ENCODE measurements around the gene CDKAL1.

DNA sequence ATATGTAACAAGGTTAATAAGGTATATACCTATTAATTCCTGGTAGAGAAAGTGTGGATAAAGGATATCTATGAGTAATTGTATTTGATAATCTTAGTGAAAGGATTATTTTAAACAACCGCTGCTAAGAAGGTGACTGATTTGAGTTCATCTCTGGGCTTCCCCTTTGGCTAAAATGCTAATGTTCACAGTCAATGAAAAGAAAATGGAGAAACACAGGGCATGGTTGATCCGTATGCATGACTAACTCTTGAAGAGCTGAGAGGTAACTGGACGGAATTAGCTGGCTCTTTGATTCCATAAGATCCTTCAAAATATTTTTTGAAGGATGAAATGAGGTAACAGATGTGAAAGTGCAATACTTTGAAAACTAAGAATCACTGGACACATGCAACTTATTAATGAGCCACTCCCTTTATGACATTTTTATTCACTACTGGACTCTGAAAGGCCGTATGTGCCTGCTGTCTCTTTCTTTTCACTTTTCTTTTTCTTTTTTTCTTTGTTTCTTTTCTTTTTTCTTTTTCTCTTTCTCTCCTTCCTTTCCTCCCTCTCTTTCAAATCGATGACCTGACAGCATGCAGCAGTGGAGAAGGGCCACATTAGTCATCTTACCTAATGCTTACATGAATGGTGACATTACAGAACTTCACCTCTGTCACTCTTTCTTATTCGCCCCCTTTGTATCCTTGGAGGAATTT lies 464.6 kb downstream of the CDKAL1 start:
- TF ChIP-seq, protein P1, sequence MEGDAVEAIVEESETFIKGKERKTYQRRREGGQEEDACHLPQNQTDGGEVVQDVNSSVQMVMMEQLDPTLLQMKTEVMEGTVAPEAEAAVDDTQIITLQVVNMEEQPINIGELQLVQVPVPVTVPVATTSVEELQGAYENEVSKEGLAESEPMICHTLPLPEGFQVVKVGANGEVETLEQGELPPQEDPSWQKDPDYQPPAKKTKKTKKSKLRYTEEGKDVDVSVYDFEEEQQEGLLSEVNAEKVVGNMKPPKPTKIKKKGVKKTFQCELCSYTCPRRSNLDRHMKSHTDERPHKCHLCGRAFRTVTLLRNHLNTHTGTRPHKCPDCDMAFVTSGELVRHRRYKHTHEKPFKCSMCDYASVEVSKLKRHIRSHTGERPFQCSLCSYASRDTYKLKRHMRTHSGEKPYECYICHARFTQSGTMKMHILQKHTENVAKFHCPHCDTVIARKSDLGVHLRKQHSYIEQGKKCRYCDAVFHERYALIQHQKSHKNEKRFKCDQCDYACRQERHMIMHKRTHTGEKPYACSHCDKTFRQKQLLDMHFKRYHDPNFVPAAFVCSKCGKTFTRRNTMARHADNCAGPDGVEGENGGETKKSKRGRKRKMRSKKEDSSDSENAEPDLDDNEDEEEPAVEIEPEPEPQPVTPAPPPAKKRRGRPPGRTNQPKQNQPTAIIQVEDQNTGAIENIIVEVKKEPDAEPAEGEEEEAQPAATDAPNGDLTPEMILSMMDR (IDR thresholded peaks at IDR 0.05; ENCODE audit: low read length) = no peak
- TF ChIP-seq EZH2 (optimal IDR thresholded peaks at IDR 0.05; ENCODE audit: low read depth, low read length) (no peak), EZH2phosphoT487 (IDR thresholded peaks at IDR 0.05; ENCODE audit: low read length) (no peak)
